NT2/D1 (cell line): Measurements from ENCODE around the gene PRR3.

ENCODE experiments used
- SUZ12 ChIP-seq: IDR thresholded peaks from 2 replicates; pipeline ENCODE4 v1.6.1; 2011; ENCODE audit not compliant: insufficient read length, insufficient read depth; ENCODE audit errors: extremely low read depth
- ZNF274 ChIP-seq: IDR thresholded peaks from 2 replicates; pipeline ENCODE4 v1.6.1; 2011; ENCODE audit warnings: mild to moderate bottlenecking, low read depth, low read length

- TF ChIP-seq ZNF274 (no peak), SUZ12 (no peak)
Observed at GRCh38 chr6:30611856-30612194, 54.7 kb downstream of the PRR3 start.
